ENCODE data around the gene ZNF488.

ZNF488 gene

DNA sequence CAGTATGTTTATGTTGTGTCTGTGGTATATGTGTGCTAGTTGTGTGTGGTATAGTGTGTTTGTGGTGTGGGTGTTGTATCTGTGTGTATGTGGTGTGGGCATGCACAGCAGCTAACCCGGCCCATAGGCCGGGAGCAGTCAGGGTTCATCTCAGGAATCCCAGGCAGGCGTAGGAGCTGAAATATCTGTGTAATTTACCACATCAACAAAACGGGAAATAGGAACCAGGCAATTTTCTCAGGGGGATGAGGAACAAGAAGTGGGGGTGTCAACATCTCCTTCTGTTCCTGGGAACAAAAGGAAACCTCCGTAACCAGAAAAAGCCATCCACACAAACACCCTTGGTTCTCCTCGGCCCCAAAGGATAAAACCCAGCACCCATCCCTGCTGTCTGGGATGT lies 24.5 kb upstream of the ZNF488 start:
- no peak overlapping the region for H3K4me3 ChIP-seq (ENCODE audit: low read depth, low read length)
- TF ChIP-seq CTCF (IDR thresholded peaks at IDR 0.05; ENCODE audit: low read depth, low read length) = no peak

DNA sequence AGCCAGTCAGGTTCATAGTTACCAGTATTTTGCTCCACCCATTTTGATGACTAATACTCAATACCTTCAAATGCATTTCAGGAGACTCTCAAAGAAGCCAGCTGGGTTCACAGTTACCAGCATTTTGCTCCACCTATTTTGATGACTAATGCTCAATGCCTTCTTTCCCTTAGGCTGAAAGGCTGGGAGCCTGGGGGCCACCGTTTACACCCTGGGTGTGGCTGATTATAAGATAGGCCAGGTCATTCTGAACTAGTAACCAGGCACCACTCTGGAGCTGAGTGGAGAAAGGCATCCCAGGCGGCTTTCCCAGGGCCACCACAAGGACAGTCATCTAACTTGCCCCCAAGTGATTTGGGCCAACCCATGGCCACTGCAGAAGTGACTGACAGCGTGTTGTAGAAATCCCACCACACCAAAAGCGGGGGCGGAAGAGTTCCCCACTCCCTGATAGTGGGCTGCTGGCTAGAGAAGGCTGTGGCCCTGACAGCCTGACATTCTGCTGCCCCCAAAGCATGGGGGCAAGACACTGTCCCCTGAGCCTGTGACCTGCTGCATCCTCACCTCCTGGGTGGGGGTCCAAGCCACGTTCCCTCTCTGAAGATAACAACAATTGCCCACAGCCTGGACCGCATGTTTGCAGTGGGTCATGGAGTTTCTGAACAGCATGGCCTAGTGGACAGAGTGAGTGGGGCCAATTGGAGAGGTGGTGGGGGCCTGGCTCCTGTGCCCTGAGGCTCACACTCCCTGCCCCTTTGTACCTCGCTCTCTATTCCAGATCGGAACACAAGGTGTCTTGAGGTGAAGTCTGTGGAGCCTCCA lies 23.0 kb upstream of the ZNF488 start:
- no peak overlapping the region for H3K4me3 ChIP-seq (ENCODE audit: low read depth, low read length)
- TF ChIP-seq CTCF (IDR thresholded peaks at IDR 0.05; ENCODE audit: low read depth, low read length) = no peak

DNA sequence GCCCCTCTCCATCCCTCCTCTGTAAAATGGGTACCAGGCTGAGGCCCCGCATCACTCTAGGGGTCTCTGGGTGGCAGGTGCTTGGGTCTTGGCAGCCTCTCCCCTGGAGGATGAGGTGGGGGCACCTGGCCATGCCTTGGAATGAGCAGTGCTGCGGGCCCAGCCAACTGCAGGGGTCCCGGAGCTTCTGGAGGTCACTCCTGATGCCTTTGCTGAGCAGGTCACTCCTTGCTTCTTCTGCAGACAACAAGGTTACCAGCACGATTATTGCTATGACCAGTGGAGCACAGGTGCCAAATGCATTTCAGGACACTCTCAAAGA lies 22.4 kb upstream of the ZNF488 start:
- no peak overlapping the region for H3K4me3 ChIP-seq (ENCODE audit: low read depth, low read length)
- no peak for TF ChIP-seq CTCF (IDR thresholded peaks at IDR 0.05; ENCODE audit: low read depth, low read length)

GRCh38 chr10:47405857-47406547 lies 21.9 kb upstream of the ZNF488 start:
- no peak overlapping the region for H3K4me3 ChIP-seq (ENCODE audit: low read depth, low read length)
- no peak for TF ChIP-seq CTCF (IDR thresholded peaks at IDR 0.05; ENCODE audit: low read depth, low read length)

GRCh38 chr10:47404937-47405336 lies 20.8 kb upstream of the ZNF488 start:
- TF ChIP-seq CTCF (IDR thresholded peaks at IDR 0.05; ENCODE audit: low read depth, low read length) = no peak
- no peak overlapping the region for H3K4me3 ChIP-seq (ENCODE audit: low read depth, low read length)

DNA sequence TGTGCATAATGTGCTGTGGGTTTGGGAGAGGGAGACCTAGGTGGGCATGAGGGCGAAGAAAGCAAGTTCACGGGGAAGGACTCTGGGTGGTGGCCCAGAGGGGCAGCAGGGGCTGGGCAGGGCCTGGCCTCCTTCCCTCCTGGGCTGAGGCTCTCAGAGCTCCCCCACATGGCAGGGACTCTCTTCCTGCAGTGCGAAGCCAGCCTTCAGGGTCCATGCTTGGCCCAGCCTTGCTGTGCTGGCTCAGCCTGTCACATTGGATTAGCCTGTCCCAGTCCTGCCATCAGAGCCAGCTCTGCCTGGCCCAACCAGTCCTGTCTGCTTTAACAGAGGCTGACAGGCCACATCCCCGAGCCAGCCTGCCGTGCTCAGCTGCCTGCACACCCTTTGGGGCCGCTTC lies 20.4 kb upstream of the ZNF488 start:
- H3K4me3 ChIP-seq (ENCODE audit: low read depth, low read length) = no peak overlapping the region
- no peak for TF ChIP-seq CTCF (IDR thresholded peaks at IDR 0.05; ENCODE audit: low read depth, low read length)
